Duodenal mucosa (tissue), 2 donors: ENCODE data around the gene ASB6.

Source experiments
- H3K27ac ChIP-seq: one replicate; pipeline ENCODE4 v1.7.0; 2013; ENCODE audit warnings: low read depth, low read length
- H3K27me3 ChIP-seq, 2 donors: one replicate each; pipeline ENCODE4 v1.7.0; 2013; ENCODE audit warnings: low read length in 2 of 2, control low read depth in 1 of 2; ENCODE audit not compliant: insufficient read depth in 2 of 2, control insufficient read depth in 1 of 2
- H3K36me3 ChIP-seq, 2 donors: one replicate each; pipeline ENCODE4 v1.7.0; 2013; ENCODE audit warnings: low read length in 2 of 2, control low read depth in 1 of 2; ENCODE audit not compliant: insufficient read depth in 2 of 2, control insufficient read depth in 1 of 2
- H3K4me1 ChIP-seq, 2 donors: one replicate each; pipeline ENCODE4 v1.7.0; 2013; ENCODE audit warnings: low read length in 2 of 2, control low read depth in 1 of 2; ENCODE audit not compliant: insufficient read depth in 2 of 2, control insufficient read depth in 1 of 2
- H3K4me3 ChIP-seq, 2 donors: one replicate each; pipeline ENCODE4 v1.7.0; 2013; ENCODE audit warnings: low read length in 2 of 2, low read depth in 1 of 2
- H3K9ac ChIP-seq, 2 donors: one replicate each; pipeline ENCODE4 v1.7.0; 2013; ENCODE audit warnings: low read length in 2 of 2, low read depth in 1 of 2
- H3K9me3 ChIP-seq, 2 donors: one replicate each; pipeline ENCODE4 v1.7.0; 2013; ENCODE audit warnings: low read length in 2 of 2, control low read depth in 1 of 2; ENCODE audit not compliant: control insufficient read depth in 1 of 2

The ASB6 gene

DNA sequence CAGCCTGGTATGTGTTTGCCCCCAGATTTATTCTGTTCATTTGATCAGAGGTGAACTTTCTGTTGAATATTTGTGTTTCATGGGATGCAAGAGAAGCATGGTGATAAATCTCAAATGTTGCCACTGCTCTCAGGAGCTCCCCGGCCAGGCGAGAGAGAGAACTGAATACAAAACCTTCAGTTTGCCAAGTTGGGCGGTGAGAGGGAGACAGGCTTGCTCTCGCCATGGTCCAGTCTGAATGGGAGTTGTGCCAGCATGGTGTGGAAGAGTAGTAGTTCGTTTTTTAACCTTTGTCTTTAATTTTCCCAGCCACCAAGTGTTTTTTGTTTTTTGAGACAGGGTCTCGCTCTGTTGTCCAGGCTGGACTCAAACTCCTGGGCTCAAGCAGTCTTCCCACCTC, 13.2 kb downstream of the ASB6 start:
- Histone ChIP-seq H3K27me3 (no peaks in the 10 kb centered on the region), H3K9ac (no peak overlapping the region), H3K36me3 (peaks cover 3 to 23% of the 10 kb centered on the region in 2 donors), H3K27ac (no peak overlapping the region), H3K9me3 (no peaks in the 10 kb centered on the region), H3K4me3 (no peak overlapping the region), H3K4me1 (peaks cover 26 to 42% of the 10 kb centered on the region in 2 donors)

DNA sequence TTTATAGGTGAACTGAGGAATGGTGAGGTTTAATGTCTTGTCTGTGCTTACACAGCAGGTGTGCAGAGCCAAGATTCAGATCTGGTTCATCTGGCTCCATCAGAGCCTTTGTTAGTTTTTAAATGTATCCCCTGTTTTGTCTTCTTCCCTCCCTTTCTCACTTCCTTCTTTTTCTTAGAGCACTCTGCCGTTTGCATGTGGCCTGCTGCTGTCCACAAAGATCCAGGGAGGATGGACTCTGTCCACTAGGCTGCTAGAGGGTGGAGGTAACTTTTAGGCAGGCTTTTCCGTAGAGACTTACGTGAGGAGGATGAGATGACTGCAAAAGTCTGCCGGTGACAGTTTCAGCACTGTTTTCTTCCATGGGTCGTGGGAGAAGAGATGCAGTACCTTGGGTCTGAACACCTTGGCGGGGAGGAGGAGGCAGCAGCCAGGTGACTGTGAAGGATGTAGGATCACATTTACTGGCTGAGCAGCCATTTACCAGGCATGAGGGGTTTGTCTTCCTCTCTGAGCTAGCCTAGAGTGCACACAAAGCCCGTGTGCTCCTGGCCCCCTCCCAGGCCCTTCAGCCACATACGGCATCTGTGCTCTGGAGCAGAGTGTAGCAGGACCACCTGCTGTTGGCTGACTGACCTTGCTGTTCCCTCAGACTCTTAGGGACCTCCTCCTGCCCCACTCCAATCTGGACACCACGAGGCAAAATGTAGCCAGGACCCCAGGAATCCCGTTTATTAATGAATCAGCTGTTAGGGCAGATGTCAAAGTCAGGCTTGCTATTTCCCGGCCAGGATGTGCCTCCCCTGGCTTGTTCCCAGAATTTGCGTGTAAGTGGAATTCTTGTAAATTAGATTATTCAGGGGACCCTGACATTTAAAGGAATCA, 14.2 kb downstream of the ASB6 start:
- no peaks in the 10 kb centered on the region for H3K27me3 ChIP-seq

DNA sequence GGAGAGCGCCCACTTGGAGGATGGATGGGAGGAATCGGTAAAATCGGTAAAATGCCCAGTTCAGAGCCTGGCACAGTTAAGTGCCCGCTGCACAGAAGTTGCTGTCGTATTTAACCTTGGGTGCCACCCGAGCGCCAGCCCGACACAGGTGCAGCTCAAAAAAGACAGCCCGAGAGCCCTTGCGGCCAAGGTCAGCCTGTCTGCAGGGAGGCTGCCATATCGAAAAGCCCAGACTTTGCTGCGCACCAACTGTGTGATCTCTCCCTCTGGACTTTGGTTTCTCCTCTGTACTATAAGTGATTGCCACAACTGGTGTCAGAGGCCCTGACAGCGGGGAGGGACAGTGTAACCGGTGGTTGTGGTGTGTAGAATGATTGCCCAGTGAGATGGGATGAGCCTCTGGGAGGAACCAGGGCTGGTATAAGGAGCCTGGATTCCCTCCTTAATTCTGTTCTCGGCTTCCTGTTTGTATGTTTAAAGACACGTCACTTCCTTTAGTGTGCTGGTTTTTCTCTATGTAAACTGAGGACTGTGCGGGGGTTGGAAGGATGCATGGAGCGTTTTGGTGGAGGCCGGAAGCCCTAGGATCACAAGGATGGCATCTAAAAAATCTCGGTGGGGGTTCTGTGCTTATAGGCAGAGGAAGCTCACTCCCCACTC, 15.2 kb downstream of the ASB6 start:
- H3K27ac ChIP-seq: peak overlapping the region; percentile 96
- peaks cover 26 to 42% of the 10 kb centered on the region in 2 donors for H3K4me1 ChIP-seq
- H3K27me3 ChIP-seq: no peaks in the 10 kb centered on the region
- peaks cover 3 to 9% of the 10 kb centered on the region in 2 donors for H3K36me3 ChIP-seq
- peak overlapping the region; percentile 85 for H3K9ac ChIP-seq
- H3K4me3 ChIP-seq: peak overlapping the region; percentile 91 to 95
- H3K9me3 ChIP-seq: no peaks in the 10 kb centered on the region

More for the DNA sequence above, 14.2 kb downstream of the ASB6 start:
- Histone ChIP-seq H3K36me3 (peaks cover 3 to 14% of the 10 kb centered on the region in 2 donors), H3K9ac (peak overlapping the region; percentile 85), H3K4me1 (peaks cover 26 to 42% of the 10 kb centered on the region in 2 donors), H3K4me3 (peak overlapping the region; percentile 91 to 95), H3K9me3 (no peaks in the 10 kb centered on the region), H3K27ac (no peak overlapping the region)

DNA sequence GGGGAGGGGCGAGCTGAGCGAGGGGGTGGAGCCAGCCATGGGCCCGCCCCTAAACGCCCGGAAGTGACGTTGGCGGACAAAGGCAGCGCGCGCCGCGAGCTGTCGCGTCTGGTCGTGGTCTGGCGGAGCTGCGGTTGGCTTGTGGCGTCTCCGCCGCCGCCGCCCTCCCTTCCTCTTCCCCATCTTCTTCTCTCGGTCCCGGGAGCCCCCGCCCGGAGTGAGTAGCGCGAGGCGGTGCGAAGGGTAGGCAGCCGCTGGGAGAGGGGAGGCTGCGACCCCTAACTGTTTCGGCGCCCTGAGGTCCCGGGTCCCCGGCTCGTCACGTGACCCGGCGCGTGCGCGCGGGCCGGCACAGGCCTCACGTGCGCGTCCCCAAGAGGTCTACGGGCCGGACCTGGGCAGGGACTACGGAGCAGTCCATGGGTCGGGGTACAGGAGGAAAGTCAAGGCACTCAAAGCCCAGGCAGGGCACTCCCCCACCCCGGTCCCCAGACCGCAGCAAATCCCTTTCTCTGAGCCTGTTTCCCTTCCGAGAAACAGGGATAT, 15.8 kb downstream of the ASB6 start, which contains the start of gene NTMT1:
TSS of gene NTMT1 (plus strand) at position 85 of the 546 bp plus-strand sequence. CDS start 6,541 bp downstream, outside the sequence.
- peaks cover under 1 to 2% of the 10 kb centered on the region in 2 donors for H3K27me3 ChIP-seq
- peak within 1 kb of the TSS; percentile 91 to 95 for H3K4me3 ChIP-seq
- H3K36me3 ChIP-seq: peaks cover 3 to 9% of the 10 kb centered on the region in 2 donors
- H3K4me1 ChIP-seq: peaks cover 26 to 42% of the 10 kb centered on the region in 2 donors
- peak within 1 kb of the TSS; percentile 96 for H3K27ac ChIP-seq
- H3K9me3 ChIP-seq: no peaks in the 10 kb centered on the region
- H3K9ac ChIP-seq: peak within 1 kb of the TSS; percentile 85

DNA sequence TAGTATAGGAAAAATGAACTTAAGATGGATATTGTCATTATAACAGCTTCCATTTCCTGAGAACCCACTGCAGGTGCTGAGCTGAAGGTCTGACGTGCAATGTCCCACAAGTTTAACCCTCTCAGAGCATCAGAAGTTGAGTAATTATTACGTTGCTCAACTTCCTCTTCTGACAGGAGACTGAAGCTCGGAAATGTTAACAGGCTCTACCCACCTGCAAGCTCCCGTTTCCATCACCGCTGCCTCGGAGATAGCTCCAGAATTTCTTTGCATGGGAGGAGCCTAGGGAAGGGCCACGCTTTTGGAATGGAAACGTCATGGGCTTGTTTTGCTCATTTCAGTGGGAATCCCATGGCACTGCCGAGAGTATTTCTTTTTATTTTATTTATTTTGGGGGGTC, 17.0 kb downstream of the ASB6 start:
- Histone ChIP-seq H3K27me3 (peaks cover 10% of the 10 kb centered on the region in 2 donors), H3K9me3 (no peaks in the 10 kb centered on the region), H3K36me3 (peaks cover 3% of the 10 kb centered on the region in 2 donors), H3K4me3 (no peak overlapping the region), H3K4me1 (peaks cover 26 to 34% of the 10 kb centered on the region in 2 donors), H3K9ac (no peak overlapping the region), H3K27ac (no peak overlapping the region)

DNA sequence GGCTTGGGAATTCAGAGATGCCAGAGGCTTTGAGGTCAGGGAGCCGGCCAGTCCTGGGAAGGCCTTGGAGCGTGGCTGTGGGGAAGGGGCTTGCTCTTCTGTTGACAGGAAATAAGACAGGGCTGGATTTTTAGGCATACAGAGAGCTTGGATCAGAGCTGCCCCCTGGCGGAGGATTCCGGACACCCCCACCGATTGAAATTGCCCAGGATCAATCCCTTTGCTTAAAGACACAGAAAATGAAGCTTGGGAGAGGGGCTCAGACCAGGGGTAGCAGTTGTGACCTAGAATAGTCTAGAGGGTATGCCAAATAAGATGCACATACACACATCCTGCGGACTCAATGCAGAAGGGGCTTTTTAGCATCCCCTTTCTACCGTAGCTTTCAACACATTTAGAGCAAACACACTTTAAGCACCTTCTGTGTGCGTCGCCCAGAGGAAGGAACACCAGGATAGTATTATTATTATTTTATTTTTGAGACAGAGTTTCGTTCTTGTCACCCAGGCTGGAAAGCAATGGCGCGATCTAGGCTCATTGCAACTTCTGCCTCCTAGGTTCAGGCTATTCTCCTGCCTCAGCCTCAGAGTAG, 17.7 kb downstream of the ASB6 start:
- peaks cover 27 to 28% of the 10 kb centered on the region in 2 donors for H3K4me1 ChIP-seq

DNA sequence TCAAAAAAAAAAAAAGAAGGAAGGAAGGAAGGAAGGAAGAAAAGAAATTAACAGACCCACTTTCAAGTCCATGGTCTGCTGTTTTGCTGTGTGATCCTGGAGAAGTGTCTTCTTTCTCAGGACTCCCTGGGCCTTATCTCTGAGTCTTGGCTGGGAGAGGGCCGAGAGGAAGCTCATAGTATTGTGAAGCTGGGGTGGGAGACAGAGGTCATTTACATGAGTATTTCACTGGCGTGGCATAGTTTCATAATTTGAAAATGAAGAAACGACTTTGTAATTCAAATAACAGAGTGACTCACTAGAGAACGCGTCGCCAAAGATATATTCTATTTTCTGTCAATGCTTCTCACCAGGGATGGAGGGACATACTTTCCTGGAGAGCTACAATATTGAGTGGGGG, 18.6 kb downstream of the ASB6 start:
- H3K9ac ChIP-seq: no peak overlapping the region
- H3K4me3 ChIP-seq: no peak overlapping the region
- H3K27me3 ChIP-seq: peaks cover 19 to 22% of the 10 kb centered on the region in 2 donors
- H3K9me3 ChIP-seq: no peaks in the 10 kb centered on the region
- no peak overlapping the region for H3K27ac ChIP-seq
- peaks cover 0 to 3% of the 10 kb centered on the region in 2 donors for H3K36me3 ChIP-seq
- peaks cover 18 to 20% of the 10 kb centered on the region in 2 donors for H3K4me1 ChIP-seq

More for the DNA sequence above, 17.7 kb downstream of the ASB6 start:
- no peak overlapping the region for H3K4me3 ChIP-seq
- no peak overlapping the region for H3K27ac ChIP-seq
- peaks cover 15 to 17% of the 10 kb centered on the region in 2 donors for H3K27me3 ChIP-seq
- H3K36me3 ChIP-seq: peaks cover 3% of the 10 kb centered on the region in 2 donors
- no peaks in the 10 kb centered on the region for H3K9me3 ChIP-seq
- H3K9ac ChIP-seq: no peak overlapping the region

DNA sequence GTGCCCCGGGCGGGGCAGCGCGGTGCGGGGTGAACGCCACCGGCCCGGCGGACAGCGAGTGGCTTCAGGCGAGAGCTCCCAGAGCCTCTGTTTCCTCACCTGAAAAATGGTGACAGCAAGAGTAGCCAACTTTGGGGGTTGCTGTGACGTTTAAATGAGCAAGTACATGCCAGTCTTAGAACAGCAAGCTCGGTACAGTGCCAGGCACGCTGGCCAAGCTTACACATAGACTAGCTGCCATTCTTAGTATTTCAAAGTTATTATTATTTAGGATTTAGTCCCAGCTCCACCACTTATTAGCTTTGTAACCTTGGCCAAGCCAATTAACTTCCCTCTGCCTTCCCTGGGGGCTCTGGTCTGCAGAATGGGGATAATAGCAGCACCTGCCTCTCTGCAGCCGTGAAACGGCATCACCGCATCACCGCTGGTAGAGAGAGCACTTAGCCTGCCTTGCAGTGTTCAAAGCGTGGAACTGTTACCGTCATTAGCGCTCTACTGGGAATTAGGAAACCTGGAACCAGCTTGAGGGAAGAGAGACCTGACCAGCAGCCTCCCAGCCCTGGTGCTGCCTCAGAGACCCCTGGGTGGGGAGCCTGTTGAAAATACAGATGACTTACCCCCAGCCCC, 21.2 kb downstream of the ASB6 start, which contains the start of gene C9orf50:
TSS of gene C9orf50 (minus strand) at position 433 of the 627 bp plus-strand sequence. CDS start 527 bp downstream, outside the sequence.
- no peaks in the 10 kb centered on the region for H3K36me3 ChIP-seq
- no peaks in the 10 kb centered on the region for H3K9me3 ChIP-seq
- peak within 1 kb of the TSS; percentile 50 to 51 for H3K4me3 ChIP-seq
- peak within 1 kb of the TSS in 1 of 2 donors; percentile 25 for H3K9ac ChIP-seq
- H3K27me3 ChIP-seq: peaks cover 19 to 22% of the 10 kb centered on the region in 2 donors
- H3K27ac ChIP-seq: no peak within 1 kb of the TSS
- peaks cover 3 to 4% of the 10 kb centered on the region in 2 donors for H3K4me1 ChIP-seq
